Right lobe of liver (tissue), 4 donors: ENCODE results near the gene STK11.

Source experiments
- POLR2A ChIP-seq: fragments of 450-650 bp; IDR thresholded peaks from one replicate; pipeline ENCODE4 v1.6.1; 2017; ENCODE audit warnings: antibody characterized with exemption, mild to moderate bottlenecking
- TF ChIP-seq, protein P1 (sequence below), 4 donors: fragments of 200-600 bp in 3 of 4; fragments of 450-650 bp in 1 of 4; IDR thresholded peaks; one replicate each; pipeline versions ENCODE4 v1.5.1 to v1.8.0; 2016 to 2022; ENCODE audit warnings: antibody characterized with exemption in 4 of 4, mild to moderate bottlenecking in 2 of 4
- donor health status: DM: no; HTN: no; CAD: no.
- donor health status: DM: no; HTN: no; CAD: no.
- donor health status: DM: no; HTN: yes; CAD: no.

DNA sequence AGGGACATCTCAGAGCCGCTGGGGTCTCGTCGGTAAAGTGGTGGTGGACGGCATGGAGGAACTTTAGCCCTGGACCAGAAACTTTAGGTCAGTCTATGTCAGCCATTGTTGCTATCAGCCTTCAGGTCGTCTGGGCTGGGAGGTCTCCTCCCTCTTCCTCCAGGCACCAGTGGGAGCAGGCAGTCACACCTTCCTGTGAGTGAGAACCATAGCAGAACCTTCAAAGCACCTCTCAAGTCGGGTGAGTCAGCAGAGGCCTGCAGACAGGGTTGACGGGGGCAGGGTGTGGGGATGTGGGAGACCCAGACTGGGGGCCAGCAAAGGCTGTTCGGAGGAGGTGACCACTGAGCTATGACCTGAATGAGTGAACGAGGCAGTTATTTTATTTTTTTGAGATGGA lies 16.2 kb upstream of the STK11 start:
- TF ChIP-seq, protein P1, sequence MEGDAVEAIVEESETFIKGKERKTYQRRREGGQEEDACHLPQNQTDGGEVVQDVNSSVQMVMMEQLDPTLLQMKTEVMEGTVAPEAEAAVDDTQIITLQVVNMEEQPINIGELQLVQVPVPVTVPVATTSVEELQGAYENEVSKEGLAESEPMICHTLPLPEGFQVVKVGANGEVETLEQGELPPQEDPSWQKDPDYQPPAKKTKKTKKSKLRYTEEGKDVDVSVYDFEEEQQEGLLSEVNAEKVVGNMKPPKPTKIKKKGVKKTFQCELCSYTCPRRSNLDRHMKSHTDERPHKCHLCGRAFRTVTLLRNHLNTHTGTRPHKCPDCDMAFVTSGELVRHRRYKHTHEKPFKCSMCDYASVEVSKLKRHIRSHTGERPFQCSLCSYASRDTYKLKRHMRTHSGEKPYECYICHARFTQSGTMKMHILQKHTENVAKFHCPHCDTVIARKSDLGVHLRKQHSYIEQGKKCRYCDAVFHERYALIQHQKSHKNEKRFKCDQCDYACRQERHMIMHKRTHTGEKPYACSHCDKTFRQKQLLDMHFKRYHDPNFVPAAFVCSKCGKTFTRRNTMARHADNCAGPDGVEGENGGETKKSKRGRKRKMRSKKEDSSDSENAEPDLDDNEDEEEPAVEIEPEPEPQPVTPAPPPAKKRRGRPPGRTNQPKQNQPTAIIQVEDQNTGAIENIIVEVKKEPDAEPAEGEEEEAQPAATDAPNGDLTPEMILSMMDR (IDR thresholded peaks at IDR 0.05): no peak
- no peak for TF ChIP-seq POLR2A
